ENCODE results near the gene CNKSR3.

DNA sequence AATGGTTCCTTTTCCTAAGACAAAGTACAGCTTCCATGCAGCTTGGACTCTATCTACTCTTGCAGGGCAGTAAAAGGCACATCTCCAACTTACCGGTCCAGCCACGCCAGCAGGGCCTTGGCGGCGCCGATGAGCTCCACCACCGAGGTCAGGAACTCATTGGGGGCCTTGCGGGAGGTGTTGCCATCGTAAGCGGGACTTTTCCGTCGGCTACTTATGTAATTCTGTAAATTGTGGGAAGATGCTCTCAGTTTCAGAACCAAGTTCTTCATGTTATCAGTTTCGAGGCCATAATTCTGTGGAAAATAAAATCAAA lies 68.5 kb downstream of the CNKSR3 start:
- TF ChIP-seq POLR2A (IDR thresholded peaks at IDR 0.05): no peak
- TF ChIP-seq, protein P1, sequence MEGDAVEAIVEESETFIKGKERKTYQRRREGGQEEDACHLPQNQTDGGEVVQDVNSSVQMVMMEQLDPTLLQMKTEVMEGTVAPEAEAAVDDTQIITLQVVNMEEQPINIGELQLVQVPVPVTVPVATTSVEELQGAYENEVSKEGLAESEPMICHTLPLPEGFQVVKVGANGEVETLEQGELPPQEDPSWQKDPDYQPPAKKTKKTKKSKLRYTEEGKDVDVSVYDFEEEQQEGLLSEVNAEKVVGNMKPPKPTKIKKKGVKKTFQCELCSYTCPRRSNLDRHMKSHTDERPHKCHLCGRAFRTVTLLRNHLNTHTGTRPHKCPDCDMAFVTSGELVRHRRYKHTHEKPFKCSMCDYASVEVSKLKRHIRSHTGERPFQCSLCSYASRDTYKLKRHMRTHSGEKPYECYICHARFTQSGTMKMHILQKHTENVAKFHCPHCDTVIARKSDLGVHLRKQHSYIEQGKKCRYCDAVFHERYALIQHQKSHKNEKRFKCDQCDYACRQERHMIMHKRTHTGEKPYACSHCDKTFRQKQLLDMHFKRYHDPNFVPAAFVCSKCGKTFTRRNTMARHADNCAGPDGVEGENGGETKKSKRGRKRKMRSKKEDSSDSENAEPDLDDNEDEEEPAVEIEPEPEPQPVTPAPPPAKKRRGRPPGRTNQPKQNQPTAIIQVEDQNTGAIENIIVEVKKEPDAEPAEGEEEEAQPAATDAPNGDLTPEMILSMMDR (IDR thresholded peaks at IDR 0.05): no peak

All from uterus (tissue), 2 donors.